Transverse colon (tissue), 3 donors: Measurements from ENCODE around the gene MT1B.

Source experiments
- CTCF ChIP-seq, 5 experiments: fragments of 200-600 bp in 3 of 5; fragments of 450-650 bp in 2 of 5; sonication (generic) in 3 of 5; IDR thresholded peaks; 1 replicate in 2 of 5; 2 replicates in 3 of 5; pipeline ENCODE4 v1.5.1; 2016 to 2017; ENCODE audit warnings: antibody characterized with exemption in 5 of 5, inconsistent platforms in 3 of 5, mild to moderate bottlenecking in 2 of 5, moderate library complexity in 1 of 5
- POLR2A ChIP-seq: fragments of 450-650 bp; IDR thresholded peaks from one replicate; pipeline ENCODE4 v1.6.1; 2016; ENCODE audit warnings: antibody characterized with exemption, mild to moderate bottlenecking, moderate library complexity

GRCh38 chr16:56623637-56624036 is 28.0 kb upstream of the MT1B start:
- no peak for TF ChIP-seq CTCF (IDR thresholded peaks at IDR 0.05)
- no peak for TF ChIP-seq POLR2A
